ENCODE measurements around the gene FAM83G.

Gene FAM83G

DNA sequence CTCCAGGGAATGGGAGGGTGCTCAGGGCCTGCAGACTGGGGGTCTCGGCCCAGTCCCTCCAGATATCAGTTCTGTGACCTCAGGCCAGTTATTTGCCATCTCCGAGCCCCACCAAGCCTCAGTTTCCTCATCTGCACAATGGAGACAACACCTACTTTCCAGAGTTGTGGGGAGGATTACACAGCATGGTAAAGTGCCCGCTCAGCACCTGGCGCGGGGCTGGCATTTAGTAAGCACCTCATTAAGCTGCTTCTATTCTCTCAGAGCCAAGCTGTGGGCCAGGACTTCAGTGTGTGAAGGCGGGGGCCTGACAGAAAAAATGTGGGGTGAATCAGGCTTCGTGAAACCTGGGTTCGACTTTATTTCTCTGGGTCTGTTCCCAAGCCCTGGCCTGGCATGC, 5.2 kb downstream of the FAM83G start:
- DNase-seq (ENCODE audit: low read depth) = no peak
- TF ChIP-seq, protein P1, sequence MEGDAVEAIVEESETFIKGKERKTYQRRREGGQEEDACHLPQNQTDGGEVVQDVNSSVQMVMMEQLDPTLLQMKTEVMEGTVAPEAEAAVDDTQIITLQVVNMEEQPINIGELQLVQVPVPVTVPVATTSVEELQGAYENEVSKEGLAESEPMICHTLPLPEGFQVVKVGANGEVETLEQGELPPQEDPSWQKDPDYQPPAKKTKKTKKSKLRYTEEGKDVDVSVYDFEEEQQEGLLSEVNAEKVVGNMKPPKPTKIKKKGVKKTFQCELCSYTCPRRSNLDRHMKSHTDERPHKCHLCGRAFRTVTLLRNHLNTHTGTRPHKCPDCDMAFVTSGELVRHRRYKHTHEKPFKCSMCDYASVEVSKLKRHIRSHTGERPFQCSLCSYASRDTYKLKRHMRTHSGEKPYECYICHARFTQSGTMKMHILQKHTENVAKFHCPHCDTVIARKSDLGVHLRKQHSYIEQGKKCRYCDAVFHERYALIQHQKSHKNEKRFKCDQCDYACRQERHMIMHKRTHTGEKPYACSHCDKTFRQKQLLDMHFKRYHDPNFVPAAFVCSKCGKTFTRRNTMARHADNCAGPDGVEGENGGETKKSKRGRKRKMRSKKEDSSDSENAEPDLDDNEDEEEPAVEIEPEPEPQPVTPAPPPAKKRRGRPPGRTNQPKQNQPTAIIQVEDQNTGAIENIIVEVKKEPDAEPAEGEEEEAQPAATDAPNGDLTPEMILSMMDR (IDR thresholded peaks at IDR 0.05; ENCODE audit: insufficient read depth, low read depth, low read length, missing control alignments) = no peak
- H3K4me3 ChIP-seq (ENCODE audit: low read length) = no peak overlapping the region

DNA sequence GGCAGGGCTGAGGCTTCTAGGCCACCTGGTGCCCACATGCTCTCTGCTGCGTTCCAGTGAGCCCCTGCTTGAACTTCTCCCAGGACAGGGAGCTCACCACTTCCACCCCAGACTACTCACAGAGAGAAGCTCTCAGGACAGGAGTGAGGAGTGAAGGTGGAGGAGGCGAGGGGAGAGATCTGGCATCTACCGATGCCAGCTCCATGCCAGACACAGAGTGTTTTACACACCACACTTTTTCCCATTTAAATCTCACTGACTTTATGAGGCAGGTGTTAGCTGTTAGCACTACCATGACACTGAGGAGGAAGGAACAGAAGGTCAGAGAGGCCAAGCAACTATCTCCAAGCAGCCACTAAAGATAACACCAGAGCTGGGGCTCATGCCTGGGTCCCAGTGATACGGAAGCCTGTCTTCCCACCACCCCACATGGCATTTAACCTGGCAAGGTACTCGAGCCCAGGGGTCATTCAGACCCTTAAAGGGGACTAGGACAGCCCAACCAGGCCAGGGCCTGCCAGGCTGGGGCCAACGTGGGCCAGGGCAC, 6.8 kb downstream of the FAM83G start:
- DNase-seq (ENCODE audit: low read depth) = no peak
- TF ChIP-seq, protein P1 (IDR thresholded peaks at IDR 0.05; ENCODE audit: insufficient read depth, low read depth, low read length, missing control alignments) = no peak
- H3K4me3 ChIP-seq (ENCODE audit: low read length) = no peak overlapping the region

DNA sequence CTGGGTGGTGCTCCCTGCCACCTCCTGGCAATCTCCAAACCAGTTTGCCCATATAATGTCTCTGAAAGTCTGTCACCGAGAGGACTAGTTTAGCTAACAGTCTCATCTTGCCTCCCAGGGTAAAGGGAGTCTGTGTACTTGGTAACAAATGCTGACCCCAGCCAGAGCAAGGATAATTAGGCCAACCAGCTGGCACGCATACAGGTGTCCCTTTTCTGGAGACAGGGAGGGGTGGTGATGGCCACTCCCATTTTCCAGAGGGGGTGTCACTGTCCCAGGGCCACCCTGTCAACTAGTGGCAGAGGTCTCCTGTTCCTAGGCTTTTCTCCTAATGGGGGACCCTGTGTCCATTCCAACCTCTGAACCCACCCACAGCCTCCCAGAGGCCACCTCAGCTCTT, 8.1 kb downstream of the FAM83G start:
- TF ChIP-seq, protein P1 (IDR thresholded peaks at IDR 0.05; ENCODE audit: insufficient read depth, low read depth, low read length, missing control alignments) = no peak
- H3K4me3 ChIP-seq (ENCODE audit: low read length) = no peak overlapping the region
- no peak for DNase-seq (ENCODE audit: low read depth)

DNA sequence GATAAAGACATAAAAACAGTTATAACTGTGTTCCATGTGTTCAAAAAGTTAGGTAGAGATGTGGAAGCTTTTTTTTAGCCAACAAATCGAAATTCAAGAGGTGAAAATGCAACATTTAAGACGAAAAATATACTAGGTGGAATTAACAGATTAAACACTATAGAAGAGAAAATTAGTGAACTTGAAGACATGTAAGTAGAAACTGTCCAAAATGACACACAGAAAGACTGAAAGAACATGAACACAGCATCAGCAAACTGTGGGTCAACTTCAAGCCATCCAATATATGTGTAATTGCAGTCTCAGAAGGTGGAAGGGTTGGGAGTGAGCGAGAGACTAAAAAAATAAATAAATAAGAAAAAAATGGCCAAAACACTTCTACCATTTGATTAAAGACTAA, 9.3 kb downstream of the FAM83G start:
- TF ChIP-seq, protein P1 (IDR thresholded peaks at IDR 0.05; ENCODE audit: insufficient read depth, low read depth, low read length, missing control alignments) = no peak
- no peak for DNase-seq (ENCODE audit: low read depth)
- no peak overlapping the region for H3K4me3 ChIP-seq (ENCODE audit: low read length)

DNA sequence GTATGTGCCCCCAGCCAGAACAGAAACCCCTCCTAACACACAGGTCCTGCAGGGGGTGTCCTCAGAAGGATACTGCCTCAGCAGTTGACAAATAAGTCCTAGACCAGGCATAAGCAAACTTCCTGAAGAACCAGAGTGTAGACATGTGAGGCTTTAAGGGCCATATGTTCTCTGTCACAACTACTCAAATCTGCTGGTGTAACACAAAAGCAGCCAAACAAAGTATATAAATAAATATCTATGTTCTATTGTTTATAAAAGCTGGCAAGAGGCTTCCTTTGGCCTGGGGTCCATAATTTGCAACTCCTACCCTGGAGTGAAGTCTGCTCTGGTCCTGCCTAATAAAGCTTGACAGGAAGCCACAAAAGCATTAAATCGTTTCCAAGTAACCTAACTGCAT, 9.9 kb downstream of the FAM83G start:
- H3K4me3 ChIP-seq (ENCODE audit: low read length) = no peak overlapping the region
- no peak for DNase-seq (ENCODE audit: low read depth)
- TF ChIP-seq, protein P1 (IDR thresholded peaks at IDR 0.05; ENCODE audit: insufficient read depth, low read depth, low read length, missing control alignments) = no peak

DNA sequence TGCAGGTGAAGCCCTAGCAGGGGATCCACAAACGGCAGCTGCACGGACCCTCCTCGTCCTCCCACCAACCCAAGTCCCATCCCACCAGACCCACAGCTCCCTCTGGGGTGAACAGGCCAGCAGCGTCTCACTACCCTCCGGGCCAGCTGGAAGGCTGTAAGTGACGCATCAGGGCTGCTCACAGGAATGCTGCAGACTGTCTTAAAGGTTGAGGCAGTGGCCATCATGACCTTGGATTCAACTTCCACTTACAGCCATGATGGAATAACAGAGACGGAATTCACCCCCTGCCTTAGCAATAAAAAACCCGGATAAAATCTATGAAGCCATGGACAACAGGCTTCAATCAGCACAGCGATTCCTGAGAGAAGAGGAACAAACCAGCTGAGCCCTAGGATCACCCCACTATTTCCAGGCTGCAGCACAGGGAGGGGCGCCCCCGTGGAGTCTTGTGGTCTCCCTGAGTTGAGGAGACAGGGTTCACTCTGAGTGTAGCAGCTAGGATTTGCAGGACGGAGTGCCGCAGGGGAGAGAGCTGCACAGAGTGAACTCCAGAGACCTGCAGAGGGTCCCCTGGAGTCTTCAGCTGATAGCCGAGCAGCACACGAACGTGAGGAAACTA, 10.5 kb downstream of the FAM83G start:
- DNase-seq (ENCODE audit: low read depth) = no peak
- TF ChIP-seq, protein P1 (IDR thresholded peaks at IDR 0.05; ENCODE audit: insufficient read depth, low read depth, low read length, missing control alignments) = no peak
- H3K4me3 ChIP-seq (ENCODE audit: low read length) = no peak overlapping the region
